Limb (tissue), 2 donors: ENCODE results near the gene DEFB124.
"Not testable (repeated sequence)": the region's sequence is repeated elsewhere in the genome, so short reads cannot be mapped to it uniquely, and the experiment has no call there.

Source experiments
- DNase-seq, 2 donors: peaks; one replicate each; pipeline ENCODE4 v3.0.0-alpha.2; 2016; ENCODE audit errors: extremely low spot score in 2 of 2

The DEFB124 gene, protein sequence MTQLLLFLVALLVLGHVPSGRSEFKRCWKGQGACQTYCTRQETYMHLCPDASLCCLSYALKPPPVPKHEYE

DNA sequence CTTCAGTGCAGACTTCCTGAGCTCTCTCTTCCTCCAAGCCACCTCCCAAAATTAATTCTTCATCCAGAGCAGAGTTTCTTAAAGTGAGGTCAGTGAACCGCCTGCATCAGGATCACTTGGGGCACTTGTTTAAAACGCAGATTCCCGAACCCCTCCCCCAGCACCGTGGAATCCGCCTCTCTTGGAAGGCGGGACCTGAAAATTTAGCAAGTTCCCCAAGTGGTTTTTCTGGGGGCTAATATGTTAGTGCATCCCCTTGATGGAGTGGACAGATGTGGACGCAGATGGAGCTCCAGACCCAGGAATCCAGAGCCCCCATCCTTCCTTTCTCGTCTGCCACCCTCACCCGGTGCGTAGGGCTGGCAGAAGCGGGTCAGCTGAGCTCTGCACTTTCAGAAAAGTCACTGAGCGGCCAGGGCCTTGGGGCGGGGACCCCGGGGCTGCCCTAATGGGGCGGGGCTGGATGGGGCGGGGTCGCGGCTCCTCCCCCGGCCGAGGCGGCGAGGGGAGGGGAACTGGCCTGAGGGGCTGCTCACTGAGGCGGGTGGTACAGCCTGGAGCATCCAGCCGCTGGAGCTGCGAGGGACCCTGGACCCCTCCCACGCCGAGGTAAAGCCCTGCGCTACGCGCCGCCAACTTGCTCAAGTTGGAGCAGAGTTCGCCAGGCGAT lies at the start of gene DEFB124, which contains the start of gene REM1:
Gene DEFB124, minus strand, starts transcription at position 370 of the 670 bp plus-strand sequence. CDS start 2,114 bp downstream, outside the sequence.
Gene REM1, plus strand, starts transcription at position 531 of the 670 bp plus-strand sequence. CDS start 1,158 bp downstream, outside the sequence.
- DNase-seq: no peak

DNA sequence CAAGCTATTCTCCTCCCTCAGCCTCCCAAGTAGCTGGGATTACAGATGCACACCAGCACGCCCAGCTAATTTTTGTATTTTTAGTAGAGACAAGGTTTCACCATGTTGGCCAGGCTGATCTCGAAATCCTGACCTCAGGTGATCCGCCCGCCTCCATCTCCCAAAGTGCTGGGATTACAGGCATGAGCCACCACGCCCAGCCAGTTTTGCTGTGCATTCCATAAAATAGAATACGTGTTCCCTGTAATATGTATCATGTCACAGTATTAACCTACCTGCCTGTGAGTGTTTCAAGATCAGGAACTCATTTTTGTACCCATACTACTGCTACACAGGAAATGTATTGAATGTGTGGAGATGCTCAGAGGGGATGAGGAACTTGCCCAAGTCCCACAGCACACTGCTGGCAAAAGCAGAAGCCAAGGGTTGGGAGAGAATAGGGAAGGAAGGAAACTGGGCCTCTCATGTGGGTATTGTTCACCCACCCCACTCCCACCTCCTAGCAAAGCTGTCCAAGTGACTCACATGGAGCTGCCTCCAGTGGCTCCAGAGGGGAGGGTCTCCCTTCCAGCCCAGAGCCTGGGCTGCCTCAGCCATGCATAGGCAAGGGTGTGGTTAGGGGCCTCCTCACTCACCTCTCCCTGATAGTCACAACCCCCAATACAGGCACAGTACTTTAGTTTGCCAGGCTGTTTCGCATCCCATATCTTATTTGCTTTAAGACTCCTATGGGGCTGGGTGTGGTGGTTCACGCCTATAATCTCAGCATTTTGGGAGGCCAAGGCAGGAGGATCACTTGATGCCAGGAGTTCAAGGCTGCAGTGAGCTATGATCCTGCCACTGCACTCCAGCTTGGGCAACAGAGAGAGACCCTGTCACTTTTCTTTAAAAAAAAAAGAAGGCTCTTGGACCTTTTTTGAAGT lies 48.7 kb upstream of the DEFB124 start:
- DNase-seq: no peak

DNA sequence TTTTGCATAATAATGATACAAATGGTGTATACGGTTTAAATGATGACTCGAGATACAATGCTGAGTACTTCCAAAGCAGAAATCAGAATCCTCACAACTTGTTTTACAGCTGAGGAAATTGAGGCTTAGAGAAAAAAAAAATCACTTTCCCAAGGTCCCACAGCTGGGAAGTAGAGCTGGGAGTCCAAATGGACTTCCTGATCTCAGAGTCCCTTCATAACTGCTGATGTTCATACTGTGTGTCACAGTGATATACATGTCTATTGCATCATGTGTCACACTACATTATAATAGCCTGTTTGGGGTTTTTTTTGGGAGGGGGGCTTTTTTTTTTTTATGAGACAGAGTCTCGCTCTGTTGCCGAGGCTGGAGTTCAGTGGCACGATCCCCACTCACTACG lies 47.8 kb upstream of the DEFB124 start:
- DNase-seq: no peak

DNA sequence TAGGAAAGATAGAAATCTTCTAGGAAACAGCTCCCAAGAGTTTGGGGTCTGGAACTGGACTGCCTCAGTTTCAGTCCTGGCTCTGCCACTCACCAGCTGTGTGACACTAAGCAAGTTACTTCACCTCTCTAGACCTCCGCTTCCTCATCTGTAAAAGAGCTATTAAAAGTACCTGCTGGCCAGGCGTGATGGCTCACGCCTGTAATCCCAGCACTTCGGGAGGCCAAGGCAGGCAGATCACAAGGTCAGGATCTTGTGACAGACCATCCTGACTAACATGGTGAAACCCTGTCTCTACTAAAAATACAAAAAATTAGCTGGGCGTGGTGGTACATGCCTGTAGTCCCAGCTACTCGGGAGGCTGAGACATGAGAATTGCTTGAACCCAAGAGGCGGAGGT lies 46.3 kb upstream of the DEFB124 start:
- not testable (repeated sequence) for DNase-seq

DNA sequence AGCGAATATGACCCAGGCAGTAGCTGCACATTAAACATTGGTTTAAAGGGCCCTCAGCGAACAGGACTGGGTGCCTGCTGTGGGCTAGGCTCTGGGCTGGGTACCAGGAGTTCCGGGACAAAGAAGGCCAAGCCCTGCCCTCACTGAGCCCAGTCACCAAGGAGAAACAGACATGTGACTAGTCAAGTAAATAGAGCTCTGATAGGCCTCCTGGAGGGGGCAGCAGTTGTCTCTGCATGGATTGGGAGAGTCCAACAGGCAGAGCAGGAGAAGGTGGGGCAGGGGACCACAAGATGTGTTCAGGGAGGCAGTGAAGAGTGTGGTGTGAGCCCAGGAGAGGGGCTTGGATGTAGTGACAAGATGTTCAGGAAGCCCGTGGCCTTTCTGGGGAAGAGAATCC lies 42.4 kb upstream of the DEFB124 start:
- DNase-seq: no peak

DNA sequence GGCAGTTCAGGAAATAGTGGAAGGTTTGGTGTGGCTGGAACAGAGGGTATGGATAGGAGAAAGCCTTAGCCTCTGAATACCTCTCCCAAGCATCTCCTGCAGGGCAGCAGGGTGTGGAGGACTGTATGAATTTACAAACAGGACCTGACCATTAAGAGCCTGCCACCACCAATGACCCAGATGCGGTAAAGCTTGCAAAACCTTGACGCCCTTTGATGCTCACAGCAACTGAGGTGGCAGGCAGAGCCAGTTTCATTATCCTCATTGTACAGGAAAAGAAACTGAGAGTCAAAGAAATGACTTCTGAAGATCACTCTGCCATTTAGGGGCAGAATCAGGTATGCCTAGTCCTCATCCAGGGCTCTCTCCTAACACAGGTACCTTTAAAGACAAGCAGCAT lies 41.7 kb upstream of the DEFB124 start:
- no peak for DNase-seq

DNA sequence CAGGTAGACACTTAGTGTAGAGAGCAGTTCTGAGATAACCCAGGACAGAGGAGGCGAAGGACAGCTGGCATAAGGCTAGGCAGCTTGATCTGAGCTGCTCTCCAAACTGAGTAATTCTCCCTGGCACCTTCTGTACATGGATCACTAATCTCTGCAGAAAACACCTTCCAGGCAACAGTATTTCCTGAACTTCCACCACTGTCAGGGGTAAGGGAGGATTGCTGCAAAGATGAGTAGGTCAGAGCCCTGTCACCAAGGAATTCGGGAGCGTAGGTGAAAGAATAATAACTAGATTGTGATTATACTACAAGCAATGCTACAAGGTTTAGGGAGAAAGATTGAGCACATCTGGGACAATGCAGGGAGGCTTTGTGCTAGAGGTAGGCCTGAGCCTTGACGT lies 41.2 kb upstream of the DEFB124 start:
- DNase-seq: no peak

DNA sequence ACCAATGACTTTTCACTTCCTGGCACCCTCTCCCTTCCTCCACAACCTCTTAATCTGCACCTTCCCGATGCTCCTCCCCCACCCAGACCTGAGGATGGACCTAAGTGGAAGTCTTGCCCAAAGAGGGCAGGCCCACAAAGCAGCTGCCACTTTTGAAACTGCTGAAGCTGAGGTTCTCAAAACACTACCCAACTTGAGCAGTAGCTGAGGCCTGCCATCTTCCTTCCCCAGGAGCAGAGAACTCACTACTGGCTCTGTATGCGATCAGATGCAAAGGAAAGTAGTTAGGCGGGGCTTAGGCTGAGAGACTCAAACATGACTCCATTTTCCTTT lies 40.8 kb upstream of the DEFB124 start:
- no peak for DNase-seq

DNA sequence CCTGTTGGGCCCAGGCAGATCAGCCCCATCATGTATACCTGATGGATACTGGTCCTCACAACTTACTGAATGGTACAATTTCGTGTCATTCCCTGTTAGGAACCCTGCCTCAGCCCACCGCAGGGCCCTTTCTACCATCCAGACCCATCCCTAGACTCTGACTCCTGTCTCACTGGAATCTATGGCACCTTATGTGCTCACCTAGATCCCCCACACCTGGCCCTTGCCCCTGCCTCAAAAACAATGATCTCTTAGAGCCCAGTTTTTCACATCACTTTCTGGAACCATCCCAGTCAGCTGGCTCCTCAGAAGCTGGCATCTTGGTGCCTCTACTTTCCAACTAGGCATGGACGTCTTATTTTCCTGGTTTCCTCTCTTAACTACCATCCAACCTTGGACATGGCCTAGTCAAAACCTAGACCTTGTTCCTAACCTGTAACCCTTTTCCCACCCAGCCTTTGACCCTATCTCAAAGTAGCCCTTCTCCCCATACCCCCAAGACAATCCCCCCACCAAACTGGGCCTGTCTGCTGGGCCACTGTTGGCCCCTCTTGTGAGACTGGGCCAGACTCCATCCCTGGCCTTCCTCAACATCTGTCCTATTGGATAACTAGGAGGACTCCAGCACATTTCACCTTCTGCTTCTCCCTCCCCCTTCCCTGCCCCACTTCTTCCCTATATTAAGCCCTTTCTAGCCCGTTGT lies 40.3 kb upstream of the DEFB124 start:
- no peak for DNase-seq

DNA sequence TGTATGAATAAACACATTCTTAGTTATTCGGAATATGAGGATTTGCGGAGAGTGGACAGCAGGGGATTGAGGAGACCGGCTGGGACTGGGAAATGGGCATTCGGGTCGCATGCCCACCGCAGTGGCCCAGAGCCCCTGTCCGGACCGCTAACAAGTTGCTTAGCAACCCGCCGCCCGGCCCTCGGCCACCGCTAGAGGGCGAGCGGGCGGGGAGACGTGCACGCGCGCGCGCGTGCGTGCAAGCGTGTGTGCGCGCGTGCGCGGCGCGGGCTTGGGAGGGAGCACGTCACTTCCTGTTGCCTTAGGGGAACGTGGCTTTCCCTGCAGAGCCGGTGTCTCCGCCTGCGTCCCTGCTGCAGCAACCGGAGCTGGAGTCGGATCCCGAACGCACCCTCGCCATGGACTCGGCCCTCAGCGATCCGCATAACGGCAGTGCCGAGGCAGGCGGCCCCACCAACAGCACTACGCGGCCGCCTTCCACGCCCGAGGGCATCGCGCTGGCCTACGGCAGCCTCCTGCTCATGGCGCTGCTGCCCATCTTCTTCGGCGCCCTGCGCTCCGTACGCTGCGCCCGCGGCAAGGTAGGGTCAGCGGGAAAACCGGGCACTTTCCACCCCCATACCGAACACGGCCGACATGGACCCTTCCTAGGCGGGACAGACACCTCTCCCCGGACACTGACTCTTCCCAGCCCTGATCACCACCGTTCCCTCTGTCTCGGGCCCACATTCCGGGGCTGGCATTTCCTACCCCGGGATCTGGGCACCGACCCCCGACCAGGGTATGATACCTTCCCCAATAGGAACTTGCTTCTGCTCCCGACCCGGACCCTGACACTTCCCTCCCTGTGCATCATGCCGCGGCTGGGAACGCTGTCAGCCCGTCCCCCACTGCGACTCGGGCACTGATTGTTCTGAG lies 39.5 kb upstream of the DEFB124 start, which contains the start of gene HM13:
Gene HM13, plus strand, starts transcription at position 289 of the 918 bp plus-strand sequence. Its CDS starts 110 bp downstream, at position 399.
- DNase-seq: peak; percentile 93 to 96

DNA sequence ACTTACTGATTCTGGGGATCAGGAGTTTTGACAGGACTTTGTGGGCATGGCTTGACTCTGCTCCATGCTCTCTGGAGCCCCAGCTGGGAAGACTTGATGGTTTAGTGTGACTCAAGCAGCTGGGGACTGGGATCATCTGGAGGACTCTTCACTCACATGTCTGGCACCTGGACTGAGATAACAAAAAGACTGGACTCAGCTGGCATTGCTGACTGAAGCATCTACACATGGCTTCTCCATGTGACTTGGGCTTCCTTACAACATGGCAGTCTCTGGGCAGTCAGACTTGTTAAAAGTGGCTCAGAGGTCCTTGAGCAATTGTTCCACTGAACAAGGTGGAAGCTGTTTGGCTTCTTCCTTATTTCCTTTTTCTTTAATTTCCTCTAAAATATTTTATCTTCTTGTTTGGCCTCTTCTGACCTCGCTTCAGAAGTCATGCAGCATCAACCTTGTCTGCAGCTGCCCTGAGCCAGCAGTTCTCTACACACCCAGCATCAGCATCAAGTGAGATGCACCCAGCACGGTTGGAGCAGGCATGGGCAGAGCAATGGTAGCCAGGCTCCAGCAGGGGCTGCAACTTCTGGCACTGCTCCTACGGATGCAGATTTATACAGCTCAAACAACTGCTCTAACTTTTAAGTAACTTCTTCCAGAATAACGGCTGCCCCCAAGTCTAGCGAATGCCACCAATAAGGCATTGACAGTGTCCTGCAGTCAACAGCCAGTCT lies 33.8 kb upstream of the DEFB124 start:
- no peak for DNase-seq

DNA sequence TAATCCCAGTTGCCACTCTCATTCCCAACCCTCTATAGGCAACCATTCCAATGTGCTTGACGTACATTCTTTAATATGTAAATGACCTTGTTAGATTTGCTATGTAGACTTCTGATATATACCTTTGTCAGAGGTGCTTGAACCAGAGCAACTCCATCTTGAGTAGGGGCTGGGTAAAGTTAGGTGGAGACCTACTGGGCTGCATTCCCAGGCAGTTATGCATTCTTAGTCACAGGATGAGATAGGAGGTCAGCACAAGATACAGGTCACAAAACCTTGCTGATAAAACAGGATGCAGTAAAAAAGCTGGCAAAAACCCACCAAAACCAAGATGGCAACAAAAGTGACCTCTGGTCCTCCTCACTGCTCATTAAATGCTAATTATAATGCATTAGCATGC lies 31.0 kb upstream of the DEFB124 start:
- no peak for DNase-seq

DNA sequence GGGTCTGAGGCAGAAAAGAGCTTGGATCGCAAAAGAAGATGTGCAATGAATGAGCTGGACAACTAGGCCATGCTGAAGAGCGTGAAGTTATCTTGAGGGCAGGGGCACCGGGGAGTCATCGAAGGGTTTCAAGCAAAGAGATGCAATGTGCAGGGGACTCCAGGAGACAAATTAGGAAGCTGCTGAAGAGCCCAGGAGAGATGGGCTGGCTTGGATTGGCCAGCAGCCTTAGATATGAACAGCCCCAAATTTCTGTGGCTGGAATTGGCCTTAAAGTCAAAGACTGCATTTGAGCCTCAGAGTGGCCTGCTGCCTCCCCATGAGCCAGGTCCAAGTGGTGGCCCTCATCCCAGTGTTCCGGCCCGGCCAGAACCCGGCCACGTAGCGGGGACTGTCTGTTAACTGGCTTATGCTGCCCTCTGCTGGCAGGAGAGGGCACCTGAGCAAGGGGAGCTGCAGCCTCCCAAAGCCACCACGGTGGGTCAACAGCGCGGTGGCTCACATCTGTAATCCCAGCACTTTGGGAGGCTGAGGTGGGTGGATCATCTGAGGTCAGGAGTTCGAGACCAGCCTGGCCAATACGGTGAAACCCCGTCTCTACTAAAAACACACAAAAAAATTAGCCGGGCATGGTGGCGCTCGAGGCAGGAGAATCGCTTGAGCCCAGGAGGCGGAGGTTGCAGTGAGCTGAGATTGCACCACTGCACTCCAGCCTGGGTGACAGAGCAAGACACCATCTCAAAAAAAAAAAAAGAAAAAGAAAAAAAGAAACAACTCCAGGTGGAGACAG lies 28.2 kb upstream of the DEFB124 start:
- peak; percentile 76 to 81 for DNase-seq

DNA sequence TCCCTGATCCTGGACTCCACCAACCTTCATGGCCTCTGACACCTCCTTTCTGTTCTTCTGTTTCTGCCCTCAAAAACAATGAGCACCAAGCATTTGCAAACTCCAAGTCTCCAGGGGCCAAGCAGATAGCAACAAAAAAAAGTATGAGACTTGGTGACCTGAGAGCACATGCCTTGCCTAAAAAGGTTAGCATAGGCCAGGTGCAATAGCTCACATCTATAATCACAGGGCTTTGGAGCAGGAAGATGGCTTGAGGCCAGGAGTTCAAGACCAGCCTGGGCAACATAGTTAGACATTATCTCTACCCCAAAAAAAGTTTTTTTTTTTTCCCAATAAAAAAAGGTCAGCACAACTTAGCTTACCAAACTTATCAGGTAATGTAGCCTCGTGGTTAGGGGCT lies 25.6 kb upstream of the DEFB124 start:
- no peak for DNase-seq

DNA sequence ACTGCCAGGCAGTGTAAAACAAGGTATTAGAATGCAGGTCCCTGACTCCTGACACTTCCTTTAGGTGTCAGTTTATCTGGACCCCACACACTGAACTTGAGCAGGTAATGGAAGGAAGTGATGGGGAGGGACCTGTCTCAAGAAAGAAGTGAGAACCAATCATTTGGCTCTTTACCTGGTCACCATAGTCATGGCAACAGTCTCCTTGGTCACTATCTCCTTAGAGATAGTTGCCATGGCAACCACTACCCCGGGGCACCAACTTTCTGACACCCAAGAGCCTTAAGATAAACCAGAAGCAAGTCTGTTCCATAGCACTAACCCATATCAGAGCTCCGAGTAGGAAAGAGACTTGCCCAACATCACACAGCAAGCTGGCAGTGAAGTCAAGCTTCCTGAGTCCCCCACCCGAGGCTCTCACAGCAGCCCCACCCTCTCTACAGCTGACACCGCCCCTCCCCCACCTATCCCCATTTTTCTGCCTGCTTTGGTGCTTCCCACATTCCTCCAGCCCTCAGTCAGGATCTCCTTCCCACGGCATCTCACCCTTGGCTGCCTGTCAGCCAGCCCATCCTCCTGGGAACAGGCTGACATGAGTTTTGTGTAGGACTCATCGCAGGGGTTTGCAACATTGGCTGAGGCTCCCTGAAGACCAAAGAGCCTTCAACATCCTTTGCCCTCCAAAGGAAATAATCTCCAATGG lies 23.1 kb upstream of the DEFB124 start:
- no peak for DNase-seq

DNA sequence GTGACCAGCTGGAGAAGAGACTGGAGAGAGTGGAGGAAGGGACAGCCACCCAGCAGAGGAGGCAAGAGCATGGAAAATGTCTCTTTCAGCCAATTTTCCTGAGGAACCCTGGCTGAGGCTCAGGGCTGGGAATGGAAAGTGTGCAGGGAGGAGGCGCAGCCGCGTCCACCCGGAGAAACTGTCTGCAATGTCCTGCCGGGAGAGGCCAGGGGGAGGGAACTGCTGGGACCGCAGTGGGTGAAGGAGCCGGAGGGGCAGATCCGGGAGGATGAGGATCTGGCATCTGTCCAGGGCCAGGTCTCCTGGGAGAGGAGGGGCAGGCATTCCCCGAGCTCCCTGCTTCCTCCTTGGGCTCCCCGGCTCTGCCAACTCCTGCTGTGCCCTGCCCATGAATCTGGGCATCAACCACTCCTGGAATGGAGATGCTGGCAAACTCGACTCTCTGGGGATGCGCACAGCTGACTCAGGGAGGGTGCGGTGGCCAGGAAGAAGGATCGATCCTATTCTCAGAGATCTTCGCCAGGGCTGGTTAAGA lies 21.9 kb upstream of the DEFB124 start:
- peak; percentile 50 to 75 for DNase-seq

DNA sequence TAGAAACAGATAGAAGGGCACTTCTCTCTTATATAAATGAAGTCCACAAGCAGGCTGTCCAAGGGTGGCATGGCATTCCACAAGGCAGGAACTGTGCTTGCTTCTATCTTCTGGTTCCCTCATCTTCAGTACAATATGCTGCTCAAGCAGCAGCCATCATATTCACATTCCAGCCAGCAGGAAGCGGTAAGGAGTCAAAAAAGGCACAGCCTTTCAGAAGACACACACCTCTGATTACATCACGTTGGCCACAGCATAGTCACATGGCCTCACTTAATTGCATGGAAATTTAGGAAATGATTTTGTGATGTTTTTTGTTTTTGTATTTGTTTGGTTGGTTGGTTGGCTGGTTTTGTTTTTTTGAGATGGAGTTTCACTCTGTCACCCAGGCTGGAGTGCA lies 19.2 kb upstream of the DEFB124 start:
- DNase-seq: no peak

DNA sequence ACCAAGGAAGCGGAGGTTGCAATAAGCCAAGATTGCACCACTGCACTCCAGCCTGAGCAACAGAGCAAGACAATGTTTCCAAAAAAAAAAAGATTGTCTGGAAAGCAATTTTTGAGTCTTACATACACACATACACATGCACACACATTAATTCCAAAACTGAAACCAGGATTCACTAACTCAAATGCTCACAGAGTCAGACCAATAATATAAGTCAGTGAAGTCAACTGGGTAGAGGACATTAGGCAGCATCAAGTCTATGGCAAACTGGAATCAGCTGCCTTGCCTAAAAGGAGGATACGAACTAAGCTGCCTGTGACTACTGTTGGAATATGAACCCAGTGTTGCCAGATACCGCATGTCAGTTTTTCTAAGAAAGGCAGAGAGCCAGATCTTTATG lies 15.8 kb upstream of the DEFB124 start:
- DNase-seq: no peak
